CMK (cell line): ENCODE data around the gene ZSCAN9.

Experiments
- DNase-seq: peaks from one replicate; pipeline ENCODE4 v3.0.0-alpha.2; 2010; ENCODE audit warnings: low read depth

The ZSCAN9 gene

GRCh38 chr6:28266962-28267694 is 42.1 kb downstream of the ZSCAN9 start, which contains the start of gene ZSCAN26:
TSS of gene ZSCAN26 (plus strand) at chr6:28267143. CDS start at chr6:28271920, 4,777 bp downstream.
- DNase-seq: peak; percentile 81

GRCh38 chr6:28267695-28268059 is 42.6 kb downstream of the ZSCAN9 start:
- no peak for DNase-seq

- no peak for DNase-seq
These were observed 44.4 kb downstream of the ZSCAN9 start for GRCh38 chr6:28269492-28269891.

GRCh38 chr6:28274888-28275287 is 49.8 kb downstream of the ZSCAN9 start:
- no peak for DNase-seq

GRCh38 chr6:28277746-28278145 is 52.7 kb downstream of the ZSCAN9 start:
- DNase-seq: no peak

- DNase-seq: no peak
These were observed 55.7 kb downstream of the ZSCAN9 start for GRCh38 chr6:28280595-28281287.

GRCh38 chr6:28281288-28282064 is 56.4 kb downstream of the ZSCAN9 start, which contains the start of gene PGBD1:
TSS of gene PGBD1 (plus strand) at chr6:28281572. CDS start at chr6:28283814, 2,242 bp downstream.
- peak; percentile 41 for DNase-seq

GRCh38 chr6:28282926-28283325 is 57.9 kb downstream of the ZSCAN9 start:
- DNase-seq: no peak
